HepG2 (cell line): ENCODE data around the gene CHMP4B. TPM values are rescaled to one million over a fixed set of nuclear protein-coding genes. Genes with fewer than 3 reads are reported as not detected.

Experiments used
- ATAC-seq: fragments of 200-7000 bp; cut with Tn5 transposase; 3 replicates; pipeline ENCODE4 v1.9.1; 2020; ENCODE audit warnings: mild to moderate bottlenecking, moderate library complexity
- BruUV-seq: library from RNA; stranded (reverse); fragments of 400-500 nt; replicated peaks from 2 replicates; lab custom pipeline; 2021; lab: Mats Ljungman, UMichigan
- CTCF ChIA-PET: fragments of 300-600 bp; formaldehyde crosslinking; extraction: SDS; loops from one replicate; lab custom pipeline; 2021; ENCODE audit warnings: low total read pairs, inconsistent platforms, low intra/inter-chr PET ratio; lab: Yijun Ruan, JAX
- POLR2A ChIA-PET: fragments of 350-600 bp; sonication (Branson Sonifier 250); formaldehyde crosslinking; loops from one replicate; lab custom pipeline; 2020; ENCODE audit warnings: antibody characterized with exemption, inconsistent platforms; lab: Yijun Ruan, JAX
- DNase-seq: peaks from one replicate; pipeline ENCODE4 v3.0.0-alpha.2; 2015; ENCODE audit warnings: low spot score
- FAIRE-seq: peaks from 3 replicates; lab custom pipeline; 2011; peaks lifted over from hg19 to GRCh38; lab: Jason Lieb, UNC
- H2AFZ ChIP-seq: one replicate; pipeline ENCODE4 v1.6.1; 2011; ENCODE audit warnings: low read length, inconsistent platforms
- H3K27ac ChIP-seq: fragments of 300-600 bp; 3 replicates; pipeline ENCODE4 v1.8.0; 2011; ENCODE audit warnings: mixed run types, mild to moderate bottlenecking, mixed read lengths, low read length, inconsistent platforms; ENCODE audit not compliant: insufficient read depth; ENCODE audit errors: extremely low read length
- H3K27me3 ChIP-seq, 2 experiments: fragments of 200-600 bp in 1 of 2; 2 replicates in 1 of 2; 3 replicates in 1 of 2; pipeline versions ENCODE4 v1.6.0 to v1.8.0; 2011; ENCODE audit warnings: low read length in 2 of 2, mild to moderate bottlenecking in 2 of 2, moderate library complexity in 2 of 2, inconsistent platforms in 1 of 2; ENCODE audit not compliant: insufficient read depth in 2 of 2, control insufficient read depth in 1 of 2
- H3K36me3 ChIP-seq, 2 experiments: fragments of 200-600 bp in 1 of 2; replicated peaks in 1 of 2; 2 replicates in 1 of 2; 3 replicates in 1 of 2; pipeline versions ENCODE4 v1.5.1 to v1.8.0; 2011; ENCODE audit warnings: low read length in 2 of 2, inconsistent platforms in 1 of 2; ENCODE audit not compliant: insufficient read depth in 2 of 2, control insufficient read depth in 1 of 2
- H3K4me1 ChIP-seq: 2 replicates; pipeline ENCODE4 v1.5.1; 2012; ENCODE audit warnings: low read length, inconsistent platforms; ENCODE audit not compliant: insufficient read depth
- H3K4me2 ChIP-seq: 2 replicates; pipeline ENCODE4 v1.6.0; 2011; ENCODE audit warnings: low read depth, low read length, inconsistent platforms
- H3K4me3 ChIP-seq, 3 experiments: fragments of 200-600 bp in 1 of 3; sonication (generic), shearing (Covaris generic) in 1 of 3; replicated peaks in 1 of 3; 2 replicates each; pipeline ENCODE4 v1.5.1; 2011 to 2016; ENCODE audit warnings: low read length in 3 of 3, inconsistent platforms in 2 of 3, low read depth in 2 of 3, mild to moderate bottlenecking in 2 of 3, control low read depth in 1 of 3, mixed read lengths in 1 of 3; ENCODE audit not compliant: insufficient read depth in 1 of 3
- H3K79me2 ChIP-seq: one replicate; pipeline ENCODE4 v1.6.1; 2011; ENCODE audit warnings: low read length, inconsistent platforms; ENCODE audit not compliant: insufficient read depth
- H3K9ac ChIP-seq: 2 replicates; pipeline ENCODE4 v1.6.0; 2011; ENCODE audit warnings: mild to moderate bottlenecking, low read depth, low read length, inconsistent platforms; ENCODE audit not compliant: insufficient read depth
- H3K9me3 ChIP-seq: 2 replicates; pipeline ENCODE4 v1.5.1; 2012; ENCODE audit warnings: mild to moderate bottlenecking, low read length
- H4K20me1 ChIP-seq: 2 replicates; pipeline ENCODE4 v1.6.0; 2011; ENCODE audit warnings: inconsistent platforms, mild to moderate bottlenecking, low read length, moderate library complexity; ENCODE audit not compliant: insufficient read depth
- HOXA9 ChIP-seq: sonication (generic); formaldehyde crosslinking; IDR thresholded peaks from 2 replicates; pipeline ENCODE4 v1.8.1; 2022; ENCODE audit warnings: missing genetic modification reagents, mild to moderate bottlenecking, moderate library complexity, borderline replicate concordance
- NR2F1 ChIP-seq, 2 experiments: fragments of 450-650 bp in 1 of 2; formaldehyde crosslinking in 1 of 2; IDR thresholded peaks; 2 replicates each; pipeline versions ENCODE4 v1.5.0 to v1.6.1; 2016 to 2020; ENCODE audit warnings: mild to moderate bottlenecking in 1 of 2, missing compliant biosample characterization in 1 of 2, missing genetic modification reagents in 1 of 2, moderate library complexity in 1 of 2
- RFXAP ChIP-seq: sonication (generic); formaldehyde crosslinking; IDR thresholded peaks from 2 replicates; pipeline ENCODE4 v1.4.0; 2020; ENCODE audit warnings: missing genetic modification reagents, borderline replicate concordance
- ZMYM3 ChIP-seq: sonication (generic); formaldehyde crosslinking; IDR thresholded peaks from 2 replicates; pipeline ENCODE4 v1.5.1; 2020; ENCODE audit warnings: mild to moderate bottlenecking, missing genetic modification reagents
- ZNF232 ChIP-seq: sonication (generic); formaldehyde crosslinking; IDR thresholded peaks from 2 replicates; pipeline ENCODE4 v1.4.0; 2020; ENCODE audit warnings: missing genetic modification reagents, borderline replicate concordance
- ZNF33A ChIP-seq: sonication (generic); formaldehyde crosslinking; IDR thresholded peaks from 2 replicates; pipeline ENCODE4 v1.5.1; 2020; ENCODE audit warnings: missing genetic modification reagents, mild to moderate bottlenecking, moderate library complexity, borderline replicate concordance
- WGBS: methylation state at CpG from one replicate; pipeline ENCODE4 v1.1.6; 2017; ENCODE audit warnings: low lambda C conversion rate; 5-methylcytosine and 5-hydroxymethylcytosine counted together
- in situ Hi-C: cut with HindIII; loops from 2 replicates; pipeline ENCODE4 v1.10.0; 2017; ENCODE audit warnings: low pct_unique_long_range_greater_than_20kb; ENCODE audit not compliant: extremely low pct_ligation_motif_present
- intact Hi-C: fragments of 100-400 bp; cut with micrococcal nuclease; formaldehyde crosslinking; loops from one replicate; pipeline ENCODE4 v1.10.0; 2022; ENCODE audit not compliant: unreplicated experiment
- polyA plus RNA-seq, 8 experiments: library from polyadenylated mRNA; depleted of rRNA in 3 of 8; stranded (reverse) in 7 of 8; unstranded in 1 of 8; fragments of >200 nt; fragmentation: Illumina TruSeq in 4 of 8; extraction: Trizol in 4 of 8; gene quantifications; 2 replicates each; pipeline versions ENCODE4 v1.2.1 to v1.2.3, GENCODE V29; 2011 to 2016; ENCODE audit warnings: low read depth in 4 of 8, missing spikeins in 1 of 8, mixed read lengths in 1 of 8; ENCODE audit not compliant: insufficient read depth in 1 of 8
- total RNA-seq, 5 experiments: library from RNA; depleted of rRNA; stranded (reverse); fragments of >200 nt; fragmentation: Illumina TruSeq; extraction: Trizol; gene quantifications; 2 replicates each; pipeline ENCODE4 v1.2.3, GENCODE V29; 2016; ENCODE audit warnings: low read depth in 1 of 5
- TF ChIP-seq, protein P1 (sequence below): sonication (generic); formaldehyde crosslinking; IDR thresholded peaks from 2 replicates; pipeline ENCODE4 v1.4.0; 2020; ENCODE audit warnings: missing genetic modification reagents
- TF ChIP-seq, protein P2 (sequence below): sonication (generic); formaldehyde crosslinking; IDR thresholded peaks from 2 replicates; pipeline ENCODE4 v1.8.0; 2022; ENCODE audit warnings: mild to moderate bottlenecking, missing genetic modification reagents, moderate library complexity
- TF ChIP-seq, protein P3 (sequence below): IDR thresholded peaks from 2 replicates; pipeline ENCODE4 v1.6.1; 2012; ENCODE audit warnings: inconsistent platforms
- TF ChIP-seq, protein P4 (sequence below): sonication (generic); formaldehyde crosslinking; IDR thresholded peaks from 2 replicates; pipeline ENCODE4 v1.4.0; 2020; ENCODE audit warnings: missing genetic modification reagents
- TF ChIP-seq, protein P5 (sequence below): sonication (generic); formaldehyde crosslinking; IDR thresholded peaks from 2 replicates; pipeline ENCODE4 v1.4.0; 2020; ENCODE audit warnings: mild to moderate bottlenecking, missing genetic modification reagents, borderline replicate concordance
- TF ChIP-seq, protein P6 (sequence below): sonication (generic); formaldehyde crosslinking; IDR thresholded peaks from 2 replicates; pipeline ENCODE4 v1.4.0; 2020; ENCODE audit warnings: missing genetic modification reagents

Gene CHMP4B
- total and polyA plus RNA-seq, 2 of the 13 experiments (the other 11 are each of a cell fraction or from before 2014, with no cell fraction given): 40.1 to 45.6 TPM

DNA sequence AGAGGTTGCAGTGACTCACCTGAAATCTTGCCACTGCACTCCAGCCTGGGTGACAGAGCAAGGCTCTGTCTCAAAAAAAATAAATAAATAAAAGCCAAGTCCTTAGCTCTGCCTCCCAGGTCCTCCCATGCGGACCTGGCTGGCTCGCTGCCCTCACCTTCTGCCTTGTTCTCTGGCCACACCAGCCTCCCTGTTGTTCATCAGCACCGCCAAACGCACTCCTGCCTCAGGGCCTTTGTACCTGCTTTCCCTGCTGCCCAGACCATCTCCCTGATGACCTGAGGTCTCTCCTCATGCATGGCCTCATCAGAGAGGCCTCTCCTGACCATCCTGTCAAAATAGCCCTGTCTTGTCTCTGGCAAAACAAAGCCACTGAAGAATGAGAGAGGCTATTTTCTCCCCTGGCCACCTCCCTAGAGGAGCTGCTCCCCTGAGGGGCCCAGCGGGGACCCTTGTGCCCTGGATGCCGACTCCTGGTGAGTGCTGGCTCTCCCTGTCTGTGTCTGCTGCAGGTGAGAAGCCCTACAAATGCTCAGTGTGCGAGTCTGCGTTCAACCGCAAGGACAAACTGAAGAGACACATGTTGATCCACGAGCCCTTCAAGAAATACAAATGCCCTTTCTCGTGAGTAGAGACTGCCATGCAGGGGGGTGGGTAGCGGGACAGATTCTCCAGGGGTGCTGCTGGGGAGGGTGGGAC, 22.6 kb upstream of the CHMP4B start:
- CTCF ChIA-PET: no interaction called here
- Histone ChIP-seq H3K27ac (no peak overlapping the region), H3K4me1 (peaks cover 24% of the 10 kb centered on the region), H3K36me3 (no peaks in the 10 kb centered on the region), H3K27me3 (0 out of 5 replicates have a peak, but pooled peaks cover 0 to 5% of the 10 kb centered on the region in 2 experiments), H2AFZ (no peak overlapping the region), H3K9ac (no peak overlapping the region), H4K20me1 (no peaks in the 10 kb centered on the region), H3K79me2 (no peaks in the 10 kb centered on the region), H3K4me2 (no peak overlapping the region), H3K9me3 (no peaks in the 10 kb centered on the region), H3K4me3 (no peak overlapping the region)
- FAIRE-seq: no peak
- in situ Hi-C loops (no loop called here), intact Hi-C loops (no loop called here)
- POLR2A ChIA-PET: interaction anchor here (1.5 kb wide), 1 partner anchor 10 kb away, joined by 3 read pairs; no protein-coding TSS in a partner anchor
- DNase-seq: no peak
- WGBS: 85% methylated on average over 12 of the region's 12 CpGs
- ATAC-seq: no peak
- no TSS peak for BruUV-seq
- TF ChIP-seq, protein P1, sequence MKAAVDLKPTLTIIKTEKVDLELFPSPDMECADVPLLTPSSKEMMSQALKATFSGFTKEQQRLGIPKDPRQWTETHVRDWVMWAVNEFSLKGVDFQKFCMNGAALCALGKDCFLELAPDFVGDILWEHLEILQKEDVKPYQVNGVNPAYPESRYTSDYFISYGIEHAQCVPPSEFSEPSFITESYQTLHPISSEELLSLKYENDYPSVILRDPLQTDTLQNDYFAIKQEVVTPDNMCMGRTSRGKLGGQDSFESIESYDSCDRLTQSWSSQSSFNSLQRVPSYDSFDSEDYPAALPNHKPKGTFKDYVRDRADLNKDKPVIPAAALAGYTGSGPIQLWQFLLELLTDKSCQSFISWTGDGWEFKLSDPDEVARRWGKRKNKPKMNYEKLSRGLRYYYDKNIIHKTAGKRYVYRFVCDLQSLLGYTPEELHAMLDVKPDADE: no peak
- TF ChIP-seq, protein P2, sequence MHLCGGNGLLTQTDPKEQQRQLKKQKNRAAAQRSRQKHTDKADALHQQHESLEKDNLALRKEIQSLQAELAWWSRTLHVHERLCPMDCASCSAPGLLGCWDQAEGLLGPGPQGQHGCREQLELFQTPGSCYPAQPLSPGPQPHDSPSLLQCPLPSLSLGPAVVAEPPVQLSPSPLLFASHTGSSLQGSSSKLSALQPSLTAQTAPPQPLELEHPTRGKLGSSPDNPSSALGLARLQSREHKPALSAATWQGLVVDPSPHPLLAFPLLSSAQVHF: no peak
- TF ChIP-seq, protein P3, sequence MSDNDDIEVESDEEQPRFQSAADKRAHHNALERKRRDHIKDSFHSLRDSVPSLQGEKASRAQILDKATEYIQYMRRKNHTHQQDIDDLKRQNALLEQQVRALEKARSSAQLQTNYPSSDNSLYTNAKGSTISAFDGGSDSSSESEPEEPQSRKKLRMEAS: no peak
- no peak for TF ChIP-seq HOXA9 (CRISPR knock-in tag)
- TF ChIP-seq, protein P4, sequence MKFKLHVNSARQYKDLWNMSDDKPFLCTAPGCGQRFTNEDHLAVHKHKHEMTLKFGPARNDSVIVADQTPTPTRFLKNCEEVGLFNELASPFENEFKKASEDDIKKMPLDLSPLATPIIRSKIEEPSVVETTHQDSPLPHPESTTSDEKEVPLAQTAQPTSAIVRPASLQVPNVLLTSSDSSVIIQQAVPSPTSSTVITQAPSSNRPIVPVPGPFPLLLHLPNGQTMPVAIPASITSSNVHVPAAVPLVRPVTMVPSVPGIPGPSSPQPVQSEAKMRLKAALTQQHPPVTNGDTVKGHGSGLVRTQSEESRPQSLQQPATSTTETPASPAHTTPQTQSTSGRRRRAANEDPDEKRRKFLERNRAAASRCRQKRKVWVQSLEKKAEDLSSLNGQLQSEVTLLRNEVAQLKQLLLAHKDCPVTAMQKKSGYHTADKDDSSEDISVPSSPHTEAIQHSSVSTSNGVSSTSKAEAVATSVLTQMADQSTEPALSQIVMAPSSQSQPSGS (CRISPR knock-in tag): no peak
- no peak for TF ChIP-seq RFXAP
- TF ChIP-seq, protein P5, sequence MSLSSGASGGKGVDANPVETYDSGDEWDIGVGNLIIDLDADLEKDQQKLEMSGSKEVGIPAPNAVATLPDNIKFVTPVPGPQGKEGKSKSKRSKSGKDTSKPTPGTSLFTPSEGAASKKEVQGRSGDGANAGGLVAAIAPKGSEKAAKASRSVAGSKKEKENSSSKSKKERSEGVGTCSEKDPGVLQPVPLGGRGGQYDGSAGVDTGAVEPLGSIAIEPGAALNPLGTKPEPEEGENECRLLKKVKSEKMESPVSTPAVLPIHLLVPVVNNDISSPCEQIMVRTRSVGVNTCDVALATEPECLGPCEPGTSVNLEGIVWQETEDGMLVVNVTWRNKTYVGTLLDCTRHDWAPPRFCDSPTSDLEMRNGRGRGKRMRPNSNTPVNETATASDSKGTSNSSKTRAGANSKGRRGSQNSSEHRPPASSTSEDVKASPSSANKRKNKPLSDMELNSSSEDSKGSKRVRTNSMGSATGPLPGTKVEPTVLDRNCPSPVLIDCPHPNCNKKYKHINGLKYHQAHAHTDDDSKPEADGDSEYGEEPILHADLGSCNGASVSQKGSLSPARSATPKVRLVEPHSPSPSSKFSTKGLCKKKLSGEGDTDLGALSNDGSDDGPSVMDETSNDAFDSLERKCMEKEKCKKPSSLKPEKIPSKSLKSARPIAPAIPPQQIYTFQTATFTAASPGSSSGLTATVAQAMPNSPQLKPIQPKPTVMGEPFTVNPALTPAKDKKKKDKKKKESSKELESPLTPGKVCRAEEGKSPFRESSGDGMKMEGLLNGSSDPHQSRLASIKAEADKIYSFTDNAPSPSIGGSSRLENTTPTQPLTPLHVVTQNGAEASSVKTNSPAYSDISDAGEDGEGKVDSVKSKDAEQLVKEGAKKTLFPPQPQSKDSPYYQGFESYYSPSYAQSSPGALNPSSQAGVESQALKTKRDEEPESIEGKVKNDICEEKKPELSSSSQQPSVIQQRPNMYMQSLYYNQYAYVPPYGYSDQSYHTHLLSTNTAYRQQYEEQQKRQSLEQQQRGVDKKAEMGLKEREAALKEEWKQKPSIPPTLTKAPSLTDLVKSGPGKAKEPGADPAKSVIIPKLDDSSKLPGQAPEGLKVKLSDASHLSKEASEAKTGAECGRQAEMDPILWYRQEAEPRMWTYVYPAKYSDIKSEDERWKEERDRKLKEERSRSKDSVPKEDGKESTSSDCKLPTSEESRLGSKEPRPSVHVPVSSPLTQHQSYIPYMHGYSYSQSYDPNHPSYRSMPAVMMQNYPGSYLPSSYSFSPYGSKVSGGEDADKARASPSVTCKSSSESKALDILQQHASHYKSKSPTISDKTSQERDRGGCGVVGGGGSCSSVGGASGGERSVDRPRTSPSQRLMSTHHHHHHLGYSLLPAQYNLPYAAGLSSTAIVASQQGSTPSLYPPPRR (CRISPR knock-in tag): no peak
- TF ChIP-seq, protein P6, sequence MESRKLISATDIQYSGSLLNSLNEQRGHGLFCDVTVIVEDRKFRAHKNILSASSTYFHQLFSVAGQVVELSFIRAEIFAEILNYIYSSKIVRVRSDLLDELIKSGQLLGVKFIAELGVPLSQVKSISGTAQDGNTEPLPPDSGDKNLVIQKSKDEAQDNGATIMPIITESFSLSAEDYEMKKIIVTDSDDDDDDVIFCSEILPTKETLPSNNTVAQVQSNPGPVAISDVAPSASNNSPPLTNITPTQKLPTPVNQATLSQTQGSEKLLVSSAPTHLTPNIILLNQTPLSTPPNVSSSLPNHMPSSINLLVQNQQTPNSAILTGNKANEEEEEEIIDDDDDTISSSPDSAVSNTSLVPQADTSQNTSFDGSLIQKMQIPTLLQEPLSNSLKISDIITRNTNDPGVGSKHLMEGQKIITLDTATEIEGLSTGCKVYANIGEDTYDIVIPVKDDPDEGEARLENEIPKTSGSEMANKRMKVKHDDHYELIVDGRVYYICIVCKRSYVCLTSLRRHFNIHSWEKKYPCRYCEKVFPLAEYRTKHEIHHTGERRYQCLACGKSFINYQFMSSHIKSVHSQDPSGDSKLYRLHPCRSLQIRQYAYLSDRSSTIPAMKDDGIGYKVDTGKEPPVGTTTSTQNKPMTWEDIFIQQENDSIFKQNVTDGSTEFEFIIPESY (CRISPR knock-in tag): peak; percentile 84
- no peak for TF ChIP-seq NR2F1 (CRISPR knock-in tag; IDR thresholded peaks at IDR 0.05)
- 0 out of 2 replicates have a peak, but pooled peaks have one; percentile 25 for TF ChIP-seq ZMYM3 (CRISPR knock-in tag)
- TF ChIP-seq ZNF232 (CRISPR knock-in tag): no peak
- no peak for TF ChIP-seq ZNF33A (CRISPR knock-in tag)
